HCT116 (cell line): ENCODE data around the gene GKN1. TPM values are rescaled to one million over a fixed set of nuclear protein-coding genes. Genes with fewer than 3 reads are reported as not detected.

Experiments used
- ATAC-seq: fragments of 200-7000 bp; cut with Tn5 transposase; 2 replicates; pipeline ENCODE4 v1.9.1; 2020; ENCODE audit warnings: mild to moderate bottlenecking, moderate library complexity
- BruUV-seq: library from RNA; stranded (reverse); fragments of 400-500 nt; replicated peaks from 2 replicates; lab custom pipeline; 2021; lab: Mats Ljungman, UMichigan
- CTCF ChIA-PET: fragments of 300-600 bp; sonication (Branson Sonifier 250); formaldehyde crosslinking; loops from one replicate; lab custom pipeline; 2021; ENCODE audit warnings: antibody characterized with exemption; lab: Charles Lee
- POLR2A ChIA-PET: fragments of 300-600, 350-600 bp; sonication (Branson Sonifier 250); formaldehyde crosslinking; loops from one replicate; lab custom pipeline; 2021; ENCODE audit warnings: antibody characterized with exemption; lab: Charles Lee
- RAD21 ChIA-PET, 2 experiments: fragments of 300-600 bp; sonication (Branson Sonifier 250); formaldehyde crosslinking; loops; one replicate each; lab custom pipeline; 2023; ENCODE audit warnings: low total read pairs in 2 of 2; ENCODE audit not compliant: uncharacterized antibody in 2 of 2, unreplicated experiment in 2 of 2, low non-redundant PET in 1 of 2; lab: Charles Lee
- DNase-seq: peaks from one replicate; pipeline ENCODE4 v3.0.0-alpha.2; 2010; ENCODE audit warnings: low read depth, low spot score
- H2AFZ ChIP-seq: fragments of 200-600 bp; shearing (Covaris generic), sonication (generic); 2 replicates; pipeline ENCODE4 v1.6.1; 2017; ENCODE audit warnings: low read depth, mixed run types, mixed read lengths, antibody characterized with exemption, low read length; ENCODE audit not compliant: poor library complexity, severe bottlenecking
- H3K27ac ChIP-seq: 2 replicates; pipeline ENCODE4 v1.5.1; 2012; ENCODE audit warnings: low read depth, low read length
- H3K27me3 ChIP-seq: fragments of 200-600 bp; sonication (generic); 2 replicates; pipeline ENCODE4 v1.6.1; 2016; ENCODE audit warnings: mixed run types, low read length, mixed read lengths; ENCODE audit not compliant: insufficient read depth
- H3K36me3 ChIP-seq, 2 experiments: fragments of 200-500 bp in 1 of 2; fragments of 200-600 bp in 1 of 2; sonication (Bioruptor generic) in 1 of 2; sonication (generic) in 1 of 2; 2 replicates each; pipeline versions ENCODE4 v1.5.1 to v1.6.1; 2014 to 2016; ENCODE audit warnings: low read length in 2 of 2, inconsistent platforms in 1 of 2, mixed read lengths in 1 of 2, mixed run types in 1 of 2; ENCODE audit not compliant: insufficient read depth in 2 of 2, control insufficient read depth in 1 of 2
- H3K4me1 ChIP-seq, 2 experiments: fragments of 200-600 bp in 1 of 2; sonication (generic) in 1 of 2; 2 replicates each; pipeline versions ENCODE4 v1.5.1 to v1.6.1; 2012 to 2017; ENCODE audit warnings: low read length in 2 of 2, inconsistent platforms in 1 of 2, mild to moderate bottlenecking in 1 of 2, mixed read lengths in 1 of 2, mixed run types in 1 of 2, moderate library complexity in 1 of 2; ENCODE audit not compliant: insufficient read depth in 2 of 2, control insufficient read depth in 1 of 2
- H3K4me2 ChIP-seq: fragments of 200-600 bp; sonication (generic); 2 replicates; pipeline ENCODE4 v1.6.1; 2017; ENCODE audit warnings: mixed run types, low read length, mixed read lengths
- H3K4me3 ChIP-seq, 2 experiments: fragments of 200-600 bp in 1 of 2; sonication (generic) in 1 of 2; replicated peaks in 1 of 2; 2 replicates each; pipeline ENCODE4 v1.5.1; 2011 to 2016; ENCODE audit warnings: low read length in 2 of 2, control low read depth in 1 of 2, low read depth in 1 of 2, mild to moderate bottlenecking in 1 of 2, mixed read lengths in 1 of 2, mixed run types in 1 of 2
- H3K79me2 ChIP-seq: fragments of 200-600 bp; sonication (generic); 2 replicates; pipeline ENCODE4 v1.6.1; 2017; ENCODE audit warnings: mild to moderate bottlenecking, mixed run types, low read length, moderate library complexity, mixed read lengths; ENCODE audit not compliant: insufficient read depth
- H3K9ac ChIP-seq: fragments of 200-600 bp; sonication (generic); 2 replicates; pipeline ENCODE4 v1.6.1; 2016; ENCODE audit warnings: low read length, mixed read lengths
- H3K9me2 ChIP-seq: fragments of 200-600 bp; sonication (generic), shearing (Covaris generic); 2 replicates; pipeline ENCODE4 v1.6.1; 2017; ENCODE audit warnings: mixed run types, mild to moderate bottlenecking, moderate library complexity; ENCODE audit not compliant: insufficient read depth
- H3K9me3 ChIP-seq, 2 experiments: fragments of 200-500 bp in 1 of 2; fragments of 200-600 bp in 1 of 2; sonication (Bioruptor generic) in 1 of 2; sonication (generic) in 1 of 2; 2 replicates each; pipeline ENCODE4 v1.6.1; 2014 to 2017; ENCODE audit warnings: low read length in 2 of 2, mixed read lengths in 2 of 2, inconsistent platforms in 1 of 2, low read depth in 1 of 2, mild to moderate bottlenecking in 1 of 2, mixed run types in 1 of 2, moderate library complexity in 1 of 2; ENCODE audit not compliant: control insufficient read depth in 1 of 2, insufficient read depth in 1 of 2
- H4K20me1 ChIP-seq: fragments of 200-600 bp; sonication (generic), shearing (Covaris generic); 2 replicates; pipeline ENCODE4 v1.6.1; 2017; ENCODE audit warnings: mixed run types, mild to moderate bottlenecking, moderate library complexity; ENCODE audit not compliant: insufficient read depth
- CEBPB ChIP-seq: IDR thresholded peaks from 2 replicates; pipeline ENCODE4 v1.6.1; 2012; ENCODE audit warnings: low read depth
- ELF1 ChIP-seq: IDR thresholded peaks from 2 replicates; pipeline ENCODE4 v1.6.1; 2012; ENCODE audit warnings: low read depth, borderline replicate concordance
- EZH2 ChIP-seq: fragments of 200-600 bp; sonication (generic); IDR thresholded peaks from 2 replicates; pipeline ENCODE4 v1.6.1; 2017; ENCODE audit warnings: antibody characterized with exemption, mixed run types
- FOSL1 ChIP-seq: IDR thresholded peaks from 2 replicates; pipeline ENCODE4 v1.6.1; 2012; ENCODE audit warnings: low read depth
- MAX ChIP-seq: IDR thresholded peaks from 2 replicates; pipeline ENCODE4 v1.6.1; 2012
- POLR2A ChIP-seq: IDR thresholded peaks from 2 replicates; pipeline ENCODE4 v1.7.0; 2011; ENCODE audit warnings: borderline replicate concordance; ENCODE audit not compliant: insufficient read depth, insufficient read length; ENCODE audit errors: extremely low read depth
- POLR2AphosphoS5 ChIP-seq: IDR thresholded peaks from 2 replicates; pipeline ENCODE4 v1.6.1; 2011; ENCODE audit warnings: mild to moderate bottlenecking, low read depth, low read length, moderate library complexity
- SIN3A ChIP-seq: IDR thresholded peaks from 2 replicates; pipeline ENCODE4 v1.6.1; 2012; ENCODE audit warnings: low read depth
- SP1 ChIP-seq: IDR thresholded peaks from 2 replicates; pipeline ENCODE4 v1.6.1; 2012; ENCODE audit warnings: low read depth
- TCF7L2 ChIP-seq: IDR thresholded peaks from 2 replicates; pipeline ENCODE4 v1.7.0; 2011; ENCODE audit warnings: borderline replicate concordance, inconsistent platforms; ENCODE audit not compliant: insufficient read depth, insufficient read length; ENCODE audit errors: extremely low read depth
- YY1 ChIP-seq: IDR thresholded peaks from 2 replicates; pipeline ENCODE4 v1.6.1; 2011; ENCODE audit warnings: low read length, low read depth, moderate library complexity, mild to moderate bottlenecking; ENCODE audit not compliant: insufficient replicate concordance; ENCODE audit errors: extremely low read depth
- ZFX ChIP-seq: fragments of 450-650 bp; IDR thresholded peaks from 2 replicates; pipeline ENCODE4 v1.6.1; 2017
- ZNF274 ChIP-seq: fragments of 200-500 bp; sonication (Bioruptor generic); IDR thresholded peaks from 2 replicates; pipeline ENCODE4 v1.6.1; 2014; ENCODE audit warnings: mild to moderate bottlenecking, low read depth, low read length, inconsistent platforms
- intact Hi-C: fragments of 100-400 bp; cut with micrococcal nuclease; formaldehyde crosslinking; loops from 2 replicates; pipeline ENCODE4 v1.10.0; 2022
- total RNA-seq: library from RNA; stranded (reverse); gene quantifications from one replicate; pipeline ENCODE4 v1.2.1, GENCODE V29; 2021; ENCODE audit not compliant: unreplicated experiment
- TF ChIP-seq, protein P1 (sequence below): IDR thresholded peaks from 2 replicates; pipeline ENCODE4 v1.6.1; 2012; ENCODE audit warnings: low read depth
- TF ChIP-seq, protein P2 (sequence below): IDR thresholded peaks from 2 replicates; pipeline ENCODE4 v1.6.1; 2011; ENCODE audit warnings: mild to moderate bottlenecking, low read length, moderate library complexity; ENCODE audit not compliant: insufficient replicate concordance; ENCODE audit errors: extremely low read depth

The GKN1 gene
- total RNA-seq, 1 experiment from 2014 or later, result not detected

GRCh38 chr2:68951899-68952298, 22.5 kb upstream of the GKN1 start:
- RAD21 ChIA-PET, result no interaction called here
- ATAC-seq (no peak), DNase-seq (no peak)
- CTCF ChIA-PET, result interaction anchor here (1.5 kb wide), 1 partner anchor 8 kb away, joined by 11 read pairs; no protein-coding TSS in a partner anchor
- no peaks in the 10 kb centered on the region for H3K36me3 ChIP-seq
- no peaks in the 10 kb centered on the region for H3K9me2 ChIP-seq
- no peaks in the 10 kb centered on the region for H3K9me3 ChIP-seq
- no peak overlapping the region for H3K4me2 ChIP-seq
- no peak overlapping the region for H3K4me3 ChIP-seq
- TF ChIP-seq YY1 (no peak), SP1 (no peak), MAX (no peak), POLR2A (no peak), SIN3A (no peak), CEBPB (no peak), FOSL1 (no peak), POLR2AphosphoS5 (no peak), ZNF274 (no peak), ZFX (no peak), ELF1 (no peak), TCF7L2 (no peak), EZH2 (no peak)
- TF ChIP-seq, protein P1, sequence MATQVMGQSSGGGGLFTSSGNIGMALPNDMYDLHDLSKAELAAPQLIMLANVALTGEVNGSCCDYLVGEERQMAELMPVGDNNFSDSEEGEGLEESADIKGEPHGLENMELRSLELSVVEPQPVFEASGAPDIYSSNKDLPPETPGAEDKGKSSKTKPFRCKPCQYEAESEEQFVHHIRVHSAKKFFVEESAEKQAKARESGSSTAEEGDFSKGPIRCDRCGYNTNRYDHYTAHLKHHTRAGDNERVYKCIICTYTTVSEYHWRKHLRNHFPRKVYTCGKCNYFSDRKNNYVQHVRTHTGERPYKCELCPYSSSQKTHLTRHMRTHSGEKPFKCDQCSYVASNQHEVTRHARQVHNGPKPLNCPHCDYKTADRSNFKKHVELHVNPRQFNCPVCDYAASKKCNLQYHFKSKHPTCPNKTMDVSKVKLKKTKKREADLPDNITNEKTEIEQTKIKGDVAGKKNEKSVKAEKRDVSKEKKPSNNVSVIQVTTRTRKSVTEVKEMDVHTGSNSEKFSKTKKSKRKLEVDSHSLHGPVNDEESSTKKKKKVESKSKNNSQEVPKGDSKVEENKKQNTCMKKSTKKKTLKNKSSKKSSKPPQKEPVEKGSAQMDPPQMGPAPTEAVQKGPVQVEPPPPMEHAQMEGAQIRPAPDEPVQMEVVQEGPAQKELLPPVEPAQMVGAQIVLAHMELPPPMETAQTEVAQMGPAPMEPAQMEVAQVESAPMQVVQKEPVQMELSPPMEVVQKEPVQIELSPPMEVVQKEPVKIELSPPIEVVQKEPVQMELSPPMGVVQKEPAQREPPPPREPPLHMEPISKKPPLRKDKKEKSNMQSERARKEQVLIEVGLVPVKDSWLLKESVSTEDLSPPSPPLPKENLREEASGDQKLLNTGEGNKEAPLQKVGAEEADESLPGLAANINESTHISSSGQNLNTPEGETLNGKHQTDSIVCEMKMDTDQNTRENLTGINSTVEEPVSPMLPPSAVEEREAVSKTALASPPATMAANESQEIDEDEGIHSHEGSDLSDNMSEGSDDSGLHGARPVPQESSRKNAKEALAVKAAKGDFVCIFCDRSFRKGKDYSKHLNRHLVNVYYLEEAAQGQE, result no peak
- TF ChIP-seq, protein P2, sequence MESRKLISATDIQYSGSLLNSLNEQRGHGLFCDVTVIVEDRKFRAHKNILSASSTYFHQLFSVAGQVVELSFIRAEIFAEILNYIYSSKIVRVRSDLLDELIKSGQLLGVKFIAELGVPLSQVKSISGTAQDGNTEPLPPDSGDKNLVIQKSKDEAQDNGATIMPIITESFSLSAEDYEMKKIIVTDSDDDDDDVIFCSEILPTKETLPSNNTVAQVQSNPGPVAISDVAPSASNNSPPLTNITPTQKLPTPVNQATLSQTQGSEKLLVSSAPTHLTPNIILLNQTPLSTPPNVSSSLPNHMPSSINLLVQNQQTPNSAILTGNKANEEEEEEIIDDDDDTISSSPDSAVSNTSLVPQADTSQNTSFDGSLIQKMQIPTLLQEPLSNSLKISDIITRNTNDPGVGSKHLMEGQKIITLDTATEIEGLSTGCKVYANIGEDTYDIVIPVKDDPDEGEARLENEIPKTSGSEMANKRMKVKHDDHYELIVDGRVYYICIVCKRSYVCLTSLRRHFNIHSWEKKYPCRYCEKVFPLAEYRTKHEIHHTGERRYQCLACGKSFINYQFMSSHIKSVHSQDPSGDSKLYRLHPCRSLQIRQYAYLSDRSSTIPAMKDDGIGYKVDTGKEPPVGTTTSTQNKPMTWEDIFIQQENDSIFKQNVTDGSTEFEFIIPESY, result no peak
- H3K9ac ChIP-seq, result no peak overlapping the region
- H3K27me3 ChIP-seq, result no peaks in the 10 kb centered on the region
- intact Hi-C loops, result no loop called here
- POLR2A ChIA-PET, result no interaction called here
- no peak overlapping the region for H3K27ac ChIP-seq
- H3K79me2 ChIP-seq, result no peaks in the 10 kb centered on the region
- no peak overlapping the region for H2AFZ ChIP-seq
- H4K20me1 ChIP-seq, result no peaks in the 10 kb centered on the region
- H3K4me1 ChIP-seq, result no peaks in the 10 kb centered on the region
- BruUV-seq, result no TSS peak
